AG04450 (cell line): ENCODE data around the gene PGM2L1. TPM values are rescaled to one million over a fixed set of nuclear protein-coding genes. Genes with fewer than 3 reads are reported as not detected.
"Not testable (repeated sequence)": the region's sequence is repeated elsewhere in the genome, so short reads cannot be mapped to it uniquely, and the experiment has no call there.

Experiments used
- CTCF ChIA-PET: fragments of 300-600, 350-600 bp; formaldehyde crosslinking; extraction: SDS; loops from one replicate; lab custom pipeline; 2022; ENCODE audit warnings: antibody characterized with exemption, inconsistent platforms; lab: Charles Lee
- POLR2A ChIA-PET: fragments of 350-600 bp; formaldehyde crosslinking; extraction: SDS; loops from one replicate; lab custom pipeline; 2021; ENCODE audit warnings: antibody characterized with exemption, inconsistent platforms; lab: Yijun Ruan, JAX
- DNase-seq: peaks from one replicate; pipeline ENCODE4 v3.0.0-alpha.2; 2011; ENCODE audit warnings: low read depth, low spot score
- H3K27ac ChIP-seq: one replicate; pipeline ENCODE4 v1.5.1; 2012; ENCODE audit warnings: low read depth, low read length, control low read depth
- H3K27me3 ChIP-seq: one replicate; pipeline ENCODE4 v1.6.0; 2012; ENCODE audit warnings: low read length; ENCODE audit not compliant: control insufficient read depth, insufficient read depth
- H3K4me3 ChIP-seq: 2 replicates; pipeline ENCODE4 v1.5.1; 2011; ENCODE audit warnings: mild to moderate bottlenecking, low read depth, low read length, control low read depth
- H3K9me3 ChIP-seq: 2 replicates; pipeline ENCODE4 v1.5.1; 2012; ENCODE audit warnings: low read length; ENCODE audit not compliant: control insufficient read depth, insufficient read depth
- polyA plus RNA-seq: library from polyadenylated mRNA; depleted of rRNA; stranded (reverse); fragments of >200 nt; gene quantifications from 2 replicates; pipeline ENCODE4 v1.2.3, GENCODE V29; 2011
- TF ChIP-seq, protein P1 (sequence below): IDR thresholded peaks from 2 replicates; pipeline ENCODE4 v1.5.1; 2011; ENCODE audit warnings: low read depth, low read length, control low read depth, inconsistent platforms

PGM2L1 gene
- polyA plus RNA-seq, 1 experiment, result 2.6 TPM

DNA sequence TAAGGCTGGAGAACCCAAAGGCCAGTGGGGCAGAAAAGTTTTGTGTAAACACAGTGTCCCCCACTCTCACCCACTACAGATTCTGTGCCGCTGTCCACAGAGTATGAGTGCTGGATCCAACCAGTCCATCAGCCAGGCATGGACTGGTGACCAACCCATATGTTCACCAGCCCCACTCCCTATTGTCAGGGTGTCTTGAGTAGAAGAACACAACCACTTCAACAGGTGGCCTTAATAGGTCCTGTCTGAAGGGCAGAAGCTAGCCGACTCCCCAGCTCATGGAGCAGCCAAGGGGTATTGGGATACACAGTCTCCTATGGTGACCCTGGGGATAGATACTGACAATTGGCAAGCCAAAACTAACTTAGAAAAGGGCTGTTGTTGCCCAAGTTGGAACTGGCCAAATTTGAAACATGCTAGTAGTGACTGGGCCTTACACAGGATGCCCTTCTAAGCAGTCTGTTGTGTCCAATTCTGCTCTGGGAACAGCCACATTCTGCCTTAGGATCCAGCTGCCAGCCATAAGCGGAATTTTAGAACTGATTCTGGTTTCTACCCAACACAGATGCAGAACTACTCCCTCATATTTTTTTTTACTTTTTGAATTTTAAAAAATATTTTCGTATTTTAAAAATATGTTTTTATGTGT is 19.8 kb upstream of the PGM2L1 start:
- TF ChIP-seq, protein P1, sequence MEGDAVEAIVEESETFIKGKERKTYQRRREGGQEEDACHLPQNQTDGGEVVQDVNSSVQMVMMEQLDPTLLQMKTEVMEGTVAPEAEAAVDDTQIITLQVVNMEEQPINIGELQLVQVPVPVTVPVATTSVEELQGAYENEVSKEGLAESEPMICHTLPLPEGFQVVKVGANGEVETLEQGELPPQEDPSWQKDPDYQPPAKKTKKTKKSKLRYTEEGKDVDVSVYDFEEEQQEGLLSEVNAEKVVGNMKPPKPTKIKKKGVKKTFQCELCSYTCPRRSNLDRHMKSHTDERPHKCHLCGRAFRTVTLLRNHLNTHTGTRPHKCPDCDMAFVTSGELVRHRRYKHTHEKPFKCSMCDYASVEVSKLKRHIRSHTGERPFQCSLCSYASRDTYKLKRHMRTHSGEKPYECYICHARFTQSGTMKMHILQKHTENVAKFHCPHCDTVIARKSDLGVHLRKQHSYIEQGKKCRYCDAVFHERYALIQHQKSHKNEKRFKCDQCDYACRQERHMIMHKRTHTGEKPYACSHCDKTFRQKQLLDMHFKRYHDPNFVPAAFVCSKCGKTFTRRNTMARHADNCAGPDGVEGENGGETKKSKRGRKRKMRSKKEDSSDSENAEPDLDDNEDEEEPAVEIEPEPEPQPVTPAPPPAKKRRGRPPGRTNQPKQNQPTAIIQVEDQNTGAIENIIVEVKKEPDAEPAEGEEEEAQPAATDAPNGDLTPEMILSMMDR, result no peak
- H3K4me3 ChIP-seq, result no peak overlapping the region
- no peaks in the 10 kb centered on the region for H3K9me3 ChIP-seq
- POLR2A ChIA-PET, result no interaction called here
- H3K27ac ChIP-seq, result no peak overlapping the region
- H3K27me3 ChIP-seq, result no peaks in the 10 kb centered on the region
- DNase-seq, result no peak
- CTCF ChIA-PET, result no interaction called here

DNA sequence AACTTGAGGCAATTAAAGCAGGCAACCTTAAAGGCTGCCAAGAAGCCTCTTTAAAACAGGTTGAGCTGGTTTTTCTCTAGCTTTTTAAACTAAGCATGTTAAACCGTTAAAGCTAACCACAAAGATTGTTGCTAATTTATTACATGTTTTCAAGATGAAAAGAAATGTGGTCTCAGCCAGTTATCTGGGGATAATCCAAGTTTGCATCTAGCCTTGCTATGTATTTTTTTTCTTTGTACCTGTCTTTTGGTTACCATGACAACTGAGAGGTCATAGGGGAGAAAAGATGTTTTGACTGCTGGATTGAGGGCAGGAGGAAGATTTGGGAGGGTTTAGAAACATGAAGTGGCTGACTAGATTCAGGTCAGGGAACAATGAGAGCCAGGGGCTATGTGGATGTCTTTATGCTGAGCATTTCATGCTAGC is 19.2 kb upstream of the PGM2L1 start:
- ChIA-PET POLR2A (no interaction called here), CTCF (no interaction called here)
- H3K27me3 ChIP-seq, result no peaks in the 10 kb centered on the region
- TF ChIP-seq, protein P1, result no peak
- no peak overlapping the region for H3K27ac ChIP-seq
- no peak for DNase-seq
- H3K4me3 ChIP-seq, result no peak overlapping the region
- no peaks in the 10 kb centered on the region for H3K9me3 ChIP-seq

DNA sequence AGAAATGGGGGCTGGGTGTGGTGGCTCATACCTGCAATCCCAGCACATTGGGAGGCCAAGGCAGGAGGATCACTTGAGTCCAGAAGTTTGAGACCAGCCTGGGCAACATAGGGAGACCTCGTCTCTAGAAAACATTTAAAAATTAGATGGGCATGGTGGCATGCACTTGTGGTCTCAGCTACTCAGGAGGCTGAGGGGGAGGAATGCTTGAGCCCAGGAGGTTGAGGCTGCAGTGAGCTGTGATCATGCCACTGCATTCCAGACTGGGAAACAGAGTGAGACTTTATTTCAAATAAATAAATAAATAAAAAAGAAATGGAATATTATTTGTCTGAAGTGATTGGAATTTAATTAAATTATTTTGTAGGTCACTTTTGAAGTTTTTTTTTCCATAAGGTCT is 18.7 kb upstream of the PGM2L1 start:
- POLR2A ChIA-PET, H3K27me3 ChIP-seq, H3K9me3 ChIP-seq, CTCF ChIA-PET, DNase-seq, H3K27ac ChIP-seq, H3K4me3 ChIP-seq: not testable (repeated sequence)

DNA sequence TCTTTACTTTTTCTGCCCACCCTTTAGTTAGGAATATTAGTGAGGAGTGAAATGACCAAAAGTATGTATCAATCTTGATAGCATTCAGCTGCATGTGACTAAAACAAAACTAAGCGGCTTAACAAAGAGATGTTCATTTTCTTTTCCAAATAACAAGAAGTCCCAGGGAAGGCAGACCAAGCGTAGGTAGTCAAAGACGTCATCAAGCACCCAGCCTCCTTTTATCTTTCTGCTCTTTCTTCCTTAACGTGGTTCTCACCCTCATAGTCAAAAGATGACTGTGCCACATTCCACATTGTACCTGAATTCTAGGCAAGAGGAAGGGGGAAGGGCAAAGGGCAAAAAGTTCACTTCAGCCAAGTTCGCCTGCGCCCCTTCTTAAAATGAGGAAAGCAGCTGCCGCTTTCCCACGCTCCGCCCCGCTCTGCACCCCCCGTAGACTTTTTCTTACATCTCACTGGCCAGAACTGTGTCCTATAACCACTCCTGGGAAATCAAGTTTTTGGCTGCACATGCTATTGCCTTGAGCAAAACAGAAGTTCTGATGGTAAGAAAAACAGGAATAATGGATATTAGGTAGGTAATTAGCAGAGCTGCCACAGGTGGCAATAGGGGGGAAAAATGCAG is 14.6 kb upstream of the PGM2L1 start:
- no peak for DNase-seq

DNA sequence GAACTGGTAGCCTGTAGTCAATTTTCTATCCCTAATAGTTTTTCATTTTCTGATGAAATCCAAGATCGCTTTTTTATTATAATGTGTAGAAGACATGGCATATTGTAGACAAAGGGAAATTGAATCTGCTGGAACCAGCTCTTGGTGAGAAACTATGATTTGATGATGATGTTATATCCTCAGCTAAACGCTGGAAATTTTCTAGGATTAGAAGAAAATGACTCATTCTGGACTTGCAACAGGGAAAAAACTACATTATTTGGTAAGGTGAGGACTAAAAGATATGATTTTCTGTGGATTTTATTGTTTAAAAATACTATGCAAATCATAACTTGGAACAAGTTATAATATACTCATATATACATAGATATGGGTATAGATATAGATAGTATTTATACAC is 14.1 kb upstream of the PGM2L1 start:
- DNase-seq, result no peak
- Histone ChIP-seq H3K4me3 (no peak overlapping the region), H3K27me3 (peaks cover 8% of the 10 kb centered on the region), H3K9me3 (no peaks in the 10 kb centered on the region), H3K27ac (no peak overlapping the region)
- TF ChIP-seq, protein P1, result no peak
- CTCF ChIA-PET, result interaction anchor here (0.9 to 1.3 kb wide), 2 partner anchors 23 to 290 kb away, joined by 3 to 4 read pairs; no protein-coding TSS in a partner anchor
- POLR2A ChIA-PET, result no interaction called here

More for the DNA sequence above, 14.6 kb upstream of the PGM2L1 start:
- peaks cover 7% of the 10 kb centered on the region for H3K27me3 ChIP-seq
- no peak overlapping the region for H3K4me3 ChIP-seq
- H3K27ac ChIP-seq, result no peak overlapping the region
- ChIA-PET POLR2A (no interaction called here), CTCF (interaction anchor here (1.1 to 1.3 kb wide), 2 partner anchors 37 to 290 kb away, joined by 3 to 4 read pairs; no protein-coding TSS in a partner anchor)
- TF ChIP-seq, protein P1, result no peak
- H3K9me3 ChIP-seq, result no peaks in the 10 kb centered on the region
